Epidermal melanocyte (primary cell): ENCODE data around the gene ATP5PD.
A peak's percentile ranks its signal among the peaks of the same experiment; 100 is the strongest.

Experiments used
- DNase-seq: peaks from one replicate; pipeline ENCODE4 v3.0.0; 2011; ENCODE audit warnings: low spot score; ENCODE audit not compliant: insufficient read length

Gene ATP5PD

DNA sequence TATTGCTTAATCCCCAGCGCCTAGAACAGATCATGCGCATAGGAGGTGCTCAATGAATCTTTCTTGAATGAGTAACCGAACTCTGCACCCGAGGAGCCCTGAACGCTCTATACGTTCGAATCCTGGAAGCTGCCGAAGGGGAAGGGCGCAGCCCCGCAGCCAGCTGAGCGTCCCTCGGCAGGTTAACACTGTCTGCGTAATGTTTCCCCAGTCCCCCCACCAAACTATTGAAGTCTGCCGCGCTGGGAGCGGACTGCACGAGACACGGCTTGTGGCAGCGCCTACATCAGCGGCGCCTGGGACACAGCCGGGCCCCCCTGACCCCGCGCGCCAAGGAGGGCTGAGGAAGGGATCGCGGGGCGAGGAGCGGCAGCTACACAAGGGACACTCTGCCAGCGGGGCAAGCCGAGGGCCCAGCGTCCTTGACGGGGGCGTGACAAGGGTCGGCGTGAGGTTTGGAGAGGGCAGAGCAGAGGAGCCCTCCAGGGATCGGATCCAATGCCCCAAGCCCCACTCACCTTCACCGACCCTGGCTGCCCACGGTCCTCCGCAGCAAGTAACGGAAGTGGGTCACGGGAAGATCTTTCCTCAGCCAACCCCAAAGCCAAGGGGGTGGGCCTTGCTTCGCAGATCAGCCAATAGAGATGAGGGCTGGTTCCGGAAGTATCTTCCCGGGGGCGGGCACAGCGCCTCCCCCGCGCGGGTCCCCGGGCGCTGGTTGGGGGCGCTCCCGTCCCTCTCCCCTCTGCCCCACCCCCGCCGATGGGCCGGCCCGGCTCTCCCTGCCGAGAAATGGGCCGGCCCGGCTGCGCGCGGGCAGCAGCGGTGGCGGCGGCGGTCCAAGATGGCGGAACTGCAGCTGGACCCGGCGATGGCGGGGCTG is at the start of gene ATP5PD, which contains the start of gene KCTD2:
ATP5PD (minus strand) TSS at position 563 of the 883 bp plus-strand sequence. CDS start 4,319 bp downstream, outside the sequence.
KCTD2 (plus strand) TSS at position 819 of the 883 bp plus-strand sequence; CDS start at position 845, 26 bp downstream.
- peak; percentile 84 for DNase-seq

DNA sequence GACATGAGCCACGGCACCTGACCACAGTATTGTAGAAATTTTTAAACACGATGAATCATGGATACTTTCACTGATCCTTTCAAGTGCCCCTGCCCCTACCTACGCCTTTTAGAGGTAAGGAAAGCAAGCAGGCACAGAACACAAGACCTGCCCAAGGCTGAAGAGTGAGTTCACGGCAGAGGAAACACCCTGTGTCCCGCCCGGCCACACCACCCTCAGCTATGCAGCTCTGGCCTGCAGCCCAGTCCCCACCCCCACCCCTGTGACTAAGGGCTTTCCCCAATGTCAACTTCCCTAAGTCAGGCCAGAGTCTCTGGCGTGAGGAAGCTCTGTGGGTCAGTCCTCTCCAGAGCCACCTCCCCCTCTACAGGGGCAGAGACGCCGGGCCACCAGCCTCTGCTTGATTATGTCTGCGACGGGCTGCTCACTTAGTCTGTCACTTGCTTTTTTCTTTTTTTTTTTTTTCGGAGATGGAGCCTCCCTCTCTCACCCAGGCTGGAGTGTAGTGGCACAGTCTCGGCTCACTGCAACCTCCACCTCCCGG is 49.4 kb upstream of the ATP5PD start:
- DNase-seq = no peak

DNA sequence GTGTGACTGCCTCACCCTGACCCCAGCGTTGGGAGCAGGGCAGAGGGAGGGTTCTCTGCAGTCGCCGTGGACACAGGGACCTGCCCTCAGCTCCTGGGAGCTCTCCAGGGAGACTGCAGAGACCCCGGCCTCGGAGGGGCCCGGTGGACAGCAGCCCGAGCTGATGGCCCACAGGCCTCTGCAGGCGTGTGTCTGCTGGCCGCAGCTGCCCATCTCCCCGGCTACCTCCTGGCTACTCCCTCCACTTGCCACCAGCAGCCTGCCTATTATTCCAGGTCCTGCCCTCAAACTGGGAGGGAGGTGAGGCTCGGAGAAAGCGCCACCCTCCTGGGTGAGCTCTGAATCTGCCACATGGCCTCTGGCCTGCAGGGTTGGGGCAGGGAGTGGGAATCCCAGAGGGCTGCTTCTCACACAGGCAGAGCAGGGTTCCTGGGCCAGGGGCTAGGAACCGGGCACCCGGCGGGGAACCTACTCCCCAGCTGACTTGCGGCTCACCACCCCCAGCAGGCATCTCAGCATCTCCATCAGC is 48.2 kb upstream of the ATP5PD start:
- no peak for DNase-seq

DNA sequence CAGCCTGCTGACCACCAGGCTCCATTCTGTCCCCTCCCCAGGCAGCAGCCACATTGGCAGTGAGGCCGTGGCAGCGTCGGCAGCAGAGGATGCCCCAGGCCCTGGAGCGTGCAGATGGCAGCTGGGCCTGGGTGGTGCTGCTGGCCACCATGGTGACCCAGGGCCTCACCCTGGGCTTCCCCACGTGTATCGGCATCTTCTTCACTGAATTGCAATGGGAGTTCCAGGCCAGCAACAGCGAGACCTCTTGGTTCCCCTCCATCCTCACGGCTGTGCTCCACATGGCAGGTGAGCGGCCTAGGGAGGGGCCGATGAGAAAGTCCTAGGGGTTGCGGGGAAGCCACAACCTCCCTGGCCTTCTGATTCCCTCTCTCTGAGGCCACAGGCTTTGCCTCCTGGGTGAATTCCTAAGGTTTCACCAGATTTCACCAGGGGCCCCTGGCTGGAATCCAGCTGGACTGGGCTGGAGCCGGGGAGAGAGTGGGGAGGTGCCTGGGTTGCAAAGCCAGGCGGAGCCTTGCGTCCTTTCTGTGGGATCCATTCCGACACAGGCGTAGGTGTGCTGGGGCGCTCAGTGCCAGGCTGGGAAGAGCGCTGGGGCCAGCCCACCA is 46.9 kb upstream of the ATP5PD start:
- no peak for DNase-seq

DNA sequence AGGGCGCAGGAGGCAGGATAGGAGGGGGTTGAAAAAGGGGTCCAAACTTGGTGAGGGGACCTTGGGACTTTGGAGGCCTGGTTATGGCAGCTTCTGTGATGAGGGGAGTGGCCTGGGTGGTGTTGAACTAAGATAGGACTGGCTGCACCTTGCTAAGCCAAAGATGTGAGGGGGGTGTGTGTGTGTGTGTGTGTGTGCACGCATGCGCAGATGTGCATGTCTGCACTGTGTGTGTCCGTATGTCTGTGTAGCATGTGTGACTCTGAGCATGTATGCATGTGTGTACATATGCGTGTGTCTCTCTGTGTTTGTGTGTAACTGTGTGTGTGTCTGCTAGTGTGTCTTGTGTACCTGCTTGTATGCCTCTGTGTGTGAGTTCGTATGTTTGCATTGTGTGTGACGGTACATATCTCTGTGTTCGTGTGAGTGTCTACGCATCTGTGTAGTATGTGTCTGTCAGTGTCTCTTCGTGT is 45.1 kb upstream of the ATP5PD start:
- DNase-seq = no peak

DNA sequence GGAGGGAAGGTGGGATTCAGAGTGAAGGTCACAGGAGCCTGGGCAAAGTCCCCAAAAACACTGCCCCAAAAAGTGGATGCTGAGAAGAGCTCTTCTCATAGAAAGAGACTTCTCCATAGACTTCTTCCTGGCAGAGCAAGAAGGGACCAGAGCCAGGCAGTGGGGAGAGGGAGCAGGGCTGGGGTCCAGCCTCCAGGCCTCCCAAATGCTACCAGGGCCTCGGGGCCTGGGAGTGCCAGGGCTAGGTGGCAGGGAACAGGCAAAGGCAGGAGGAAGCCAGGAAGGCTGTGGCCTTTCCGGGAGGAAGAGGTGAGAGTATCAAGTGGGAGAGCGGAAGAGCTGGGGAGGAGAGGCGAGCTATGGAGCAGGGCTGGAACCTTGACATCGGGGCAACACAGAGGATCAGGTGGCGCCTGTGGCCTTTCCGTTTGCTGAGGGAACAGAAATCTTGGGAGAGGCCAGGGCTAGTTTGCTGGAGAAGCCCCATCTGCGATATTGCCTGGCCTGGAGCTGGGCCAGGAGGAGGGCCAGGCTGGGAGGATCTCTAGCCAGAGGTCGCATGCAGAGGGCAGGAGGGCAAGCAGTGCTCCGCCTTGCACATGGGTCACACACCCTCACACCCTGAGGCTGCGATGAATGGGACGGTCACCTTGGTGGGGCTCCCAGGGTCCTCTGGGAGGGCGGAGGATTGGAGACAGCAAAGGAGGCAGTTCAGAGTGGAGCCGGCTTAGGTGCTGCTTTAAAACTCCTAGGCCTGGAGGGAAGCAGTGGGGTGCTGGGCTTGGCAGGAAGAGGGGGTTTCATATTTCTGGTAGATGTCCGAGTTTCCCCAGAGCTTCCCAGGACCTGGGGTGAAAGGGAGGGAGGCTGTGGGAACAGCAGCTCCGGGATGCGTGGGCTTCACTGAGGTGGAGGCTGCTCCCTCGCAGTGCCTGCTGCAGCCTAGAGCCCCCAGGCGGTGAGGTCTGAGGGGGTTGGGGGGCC is 44.4 kb upstream of the ATP5PD start:
- DNase-seq = no peak

DNA sequence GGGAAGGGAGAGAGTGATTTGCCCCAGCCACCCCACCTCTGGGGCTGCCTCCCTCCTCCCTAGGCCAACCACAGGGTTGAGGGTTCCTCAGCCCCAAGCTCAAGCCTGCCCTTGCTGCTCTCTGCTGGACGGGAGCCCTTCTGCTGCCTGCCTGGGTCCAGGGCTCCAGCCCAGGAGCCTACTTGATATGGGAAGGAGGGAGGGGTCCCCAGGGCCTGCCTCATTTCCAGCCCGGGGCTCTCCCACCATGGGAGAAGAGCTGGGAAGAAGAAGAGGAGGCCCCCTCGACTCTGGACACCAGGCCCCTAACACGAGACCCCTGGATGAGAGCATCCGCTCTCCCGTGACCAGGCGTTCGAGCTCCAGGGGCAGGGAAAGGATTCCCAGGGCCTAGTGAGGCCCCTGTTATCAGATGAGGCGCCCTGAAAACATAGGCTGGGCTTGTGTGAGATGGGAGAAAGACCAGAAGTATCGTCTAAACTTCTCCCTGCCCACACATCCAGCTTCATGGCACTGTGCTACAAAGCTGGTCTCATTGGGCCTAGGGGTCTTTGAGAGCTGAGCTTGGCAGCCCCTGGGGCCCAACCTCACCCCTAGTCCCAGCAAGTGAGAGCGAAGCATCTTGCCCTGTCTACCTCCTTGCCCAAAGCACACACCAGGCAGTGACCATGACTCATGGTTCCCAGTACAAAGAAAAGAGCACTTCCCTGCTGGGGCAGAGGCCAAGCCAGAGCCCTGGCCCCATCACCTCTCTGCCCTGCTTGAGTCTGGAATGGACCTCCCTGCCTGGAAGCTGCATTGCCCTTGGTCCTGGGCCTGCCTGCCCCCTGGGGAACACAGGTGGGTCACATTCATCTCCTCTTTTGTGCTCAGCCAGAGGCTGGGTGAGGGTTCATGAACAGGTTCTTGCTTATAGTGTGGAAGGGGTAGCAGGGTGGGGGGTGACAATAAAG is 42.0 kb upstream of the ATP5PD start:
- DNase-seq = no peak

DNA sequence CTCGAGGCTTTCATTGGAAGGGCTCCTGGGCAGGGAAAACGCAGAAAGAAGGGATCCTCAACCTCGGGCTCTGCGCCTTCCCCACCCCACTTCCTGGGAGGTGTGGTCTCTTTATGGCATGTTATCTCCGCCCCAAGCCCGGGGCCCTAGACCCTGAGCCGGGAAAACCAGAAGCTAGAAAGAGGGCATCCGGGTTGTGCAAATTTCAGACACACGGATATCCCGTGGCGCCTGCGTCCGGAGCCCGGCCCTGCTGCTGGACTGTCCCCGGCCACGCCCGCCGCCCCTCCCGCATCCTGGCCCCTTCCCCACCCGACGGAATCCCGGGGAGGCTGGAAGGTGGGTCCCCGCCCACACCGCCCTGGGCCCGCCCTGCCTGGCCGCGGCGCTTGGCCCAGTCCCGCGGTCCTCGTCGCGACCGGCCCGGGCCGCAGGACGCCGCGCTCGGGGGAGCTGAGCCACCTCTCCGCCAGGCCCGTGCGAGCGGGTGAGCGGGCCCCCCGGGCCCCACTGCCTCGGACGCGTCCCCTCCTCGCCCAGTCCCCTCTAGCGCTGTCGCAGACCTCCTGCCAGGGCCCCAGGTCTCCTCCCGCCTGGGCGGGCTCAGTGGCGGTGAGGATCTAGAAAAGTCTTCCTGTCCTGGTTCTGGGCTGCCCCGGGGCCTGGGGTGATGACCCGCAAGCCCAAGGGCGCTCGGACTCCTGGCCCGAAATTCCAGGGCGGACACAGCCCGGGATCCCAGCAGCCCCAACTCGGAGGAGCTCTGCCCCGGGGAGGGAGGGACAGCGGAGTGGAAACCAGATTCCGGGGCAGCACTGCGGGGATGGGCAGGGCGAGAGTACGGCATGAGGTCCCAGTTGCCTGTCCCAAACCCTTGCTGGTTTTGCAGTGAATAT is 41.0 kb upstream of the ATP5PD start, which contains the start of gene SLC16A5:
SLC16A5 (plus strand) TSS at position 397 of the 896 bp plus-strand sequence. CDS start 5,683 bp downstream, outside the sequence.
- DNase-seq = peak; percentile 95

DNA sequence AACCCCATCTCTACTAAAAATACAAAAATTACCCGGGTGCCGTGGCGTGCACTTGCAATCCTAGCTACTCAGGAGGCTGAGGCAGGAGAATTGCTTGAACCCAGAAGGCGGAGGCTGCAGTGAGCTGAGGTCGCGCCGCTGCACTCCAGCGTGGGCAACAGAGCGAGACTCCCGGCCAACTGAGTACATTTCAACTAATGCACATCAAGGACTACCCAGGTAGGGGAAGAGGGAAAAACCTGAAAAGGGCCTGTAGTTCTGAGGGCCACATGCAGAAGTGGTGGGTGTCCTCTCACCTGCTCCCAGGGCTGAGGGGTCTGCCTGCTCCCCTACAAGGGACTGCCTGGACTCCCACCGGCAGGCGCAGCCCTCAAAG is 40.4 kb upstream of the ATP5PD start:
- DNase-seq = no peak

DNA sequence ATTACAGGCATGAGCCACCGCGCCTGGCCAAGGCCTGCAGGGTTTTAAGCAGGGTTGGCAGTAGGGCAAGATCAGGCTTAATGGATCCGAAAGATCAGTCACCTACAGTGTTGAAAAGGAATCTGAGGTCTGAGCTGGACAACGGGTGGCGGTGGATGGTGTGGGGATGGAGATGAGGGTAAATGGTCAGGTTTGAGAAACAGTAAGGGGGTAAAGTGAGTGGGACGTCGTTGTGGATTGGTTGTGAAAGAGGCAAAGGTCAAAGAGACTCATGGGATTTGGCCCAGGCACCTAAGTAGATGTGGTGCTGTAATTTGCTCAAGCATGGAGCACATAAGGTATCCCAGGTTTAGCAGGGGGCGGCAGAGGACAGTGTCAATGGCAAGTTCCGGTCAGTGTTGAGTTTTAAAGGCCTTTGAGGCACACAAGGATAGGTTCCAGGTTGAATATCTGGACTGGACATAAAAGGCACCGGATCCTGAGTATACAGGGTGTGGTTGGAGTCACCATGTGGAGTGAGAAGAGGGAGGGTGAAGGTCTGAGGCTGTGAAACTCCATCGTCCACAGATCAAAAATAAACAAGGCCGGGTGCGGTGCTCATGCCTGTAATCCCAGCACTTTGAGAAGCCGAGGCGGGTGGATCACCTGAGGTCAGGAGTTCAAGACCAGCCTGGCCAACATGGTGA is 39.9 kb upstream of the ATP5PD start:
- no peak for DNase-seq

DNA sequence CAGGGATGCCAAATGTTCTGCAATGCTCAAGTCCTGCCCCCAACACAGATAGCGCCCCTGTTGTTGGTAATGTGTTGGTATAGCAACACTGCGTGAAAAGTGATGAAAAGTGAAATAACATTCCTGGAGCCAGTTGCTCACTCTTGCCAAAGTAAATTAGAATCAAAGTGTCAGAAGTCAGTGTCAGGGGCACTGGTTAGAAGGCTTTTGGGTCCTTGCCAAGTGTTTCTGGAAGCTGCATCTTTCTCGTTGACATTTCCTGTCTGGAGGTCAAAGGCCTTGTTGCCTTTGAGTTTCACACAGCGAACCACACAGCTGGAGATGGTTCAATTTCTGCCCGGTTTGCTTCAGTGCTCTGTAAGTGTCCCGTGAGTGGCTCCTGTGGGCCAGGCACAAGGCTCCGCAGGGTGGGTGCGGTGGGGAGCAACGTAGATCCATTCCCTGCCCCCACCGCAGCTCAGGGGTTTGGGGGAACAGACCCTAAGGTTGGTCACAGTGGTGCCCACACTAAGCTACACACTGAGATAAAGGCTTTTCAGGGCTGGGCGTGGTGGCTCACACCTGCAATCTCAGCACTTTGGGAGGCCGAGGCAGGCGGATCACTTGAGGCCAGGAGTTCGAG is 37.4 kb upstream of the ATP5PD start:
- peak; percentile 9 for DNase-seq

DNA sequence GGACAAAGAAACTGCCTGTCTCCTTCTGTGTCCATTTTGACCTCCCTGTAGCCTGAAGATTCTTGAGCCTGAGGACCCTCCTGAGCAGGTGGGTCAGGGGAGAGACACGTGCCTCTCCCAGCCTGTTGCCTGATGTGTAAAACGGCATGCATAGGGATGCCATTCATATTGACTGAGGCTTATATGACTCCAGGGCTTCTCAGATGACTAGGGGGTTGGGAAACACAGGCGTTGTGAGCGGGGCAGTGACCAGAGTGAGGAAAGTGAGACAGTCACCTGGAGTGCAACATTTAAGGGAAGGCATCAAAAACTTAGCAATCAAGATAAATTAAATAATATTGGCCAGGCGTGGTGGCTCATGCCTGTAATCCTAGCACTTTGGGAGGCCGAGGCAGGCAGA is 35.9 kb upstream of the ATP5PD start:
- peak; percentile 3 for DNase-seq

DNA sequence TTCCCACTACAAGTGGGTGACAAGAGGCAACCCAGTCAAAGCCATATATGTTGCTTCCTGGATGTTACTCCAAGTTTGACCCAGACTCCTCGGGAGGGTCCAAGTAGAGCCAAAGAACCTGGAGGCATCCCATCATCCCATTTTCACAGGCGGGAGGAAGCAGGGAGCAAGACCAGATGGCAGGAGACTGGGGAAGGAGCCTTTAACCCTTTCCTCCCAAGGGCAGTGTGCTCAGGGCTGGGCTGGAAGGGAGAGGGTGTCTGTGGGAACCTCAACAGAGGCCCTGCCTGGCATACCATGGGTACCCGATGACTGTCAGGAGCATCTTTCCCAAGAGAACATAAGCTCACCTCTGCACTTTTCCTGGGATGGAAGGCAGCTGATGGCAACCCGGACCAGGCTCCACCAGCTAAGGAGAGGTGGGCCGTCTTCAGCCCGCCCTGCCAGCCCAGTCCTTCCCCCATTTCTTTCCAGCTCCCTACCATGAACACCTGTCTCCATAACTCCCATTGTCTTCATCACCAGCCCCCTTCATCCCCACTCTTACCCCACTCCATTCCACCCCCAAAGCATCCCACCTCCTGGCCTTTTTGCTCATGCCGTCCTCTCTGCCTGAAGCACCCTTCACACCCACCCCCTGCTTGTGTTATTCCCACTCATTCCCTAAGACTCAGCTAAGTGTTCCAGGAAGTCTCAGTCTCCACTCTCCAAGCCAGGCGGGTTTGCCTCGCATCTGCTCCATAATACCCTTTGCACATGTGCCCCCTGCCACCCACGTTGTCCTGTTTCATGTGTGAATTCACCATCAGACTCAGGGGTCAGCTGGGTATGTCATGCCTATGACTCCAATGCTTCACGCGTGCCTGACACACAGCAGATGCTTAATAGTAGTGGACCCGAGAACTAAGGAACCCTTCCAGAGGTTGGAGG is 35.1 kb upstream of the ATP5PD start:
- peak; percentile 11 for DNase-seq

DNA sequence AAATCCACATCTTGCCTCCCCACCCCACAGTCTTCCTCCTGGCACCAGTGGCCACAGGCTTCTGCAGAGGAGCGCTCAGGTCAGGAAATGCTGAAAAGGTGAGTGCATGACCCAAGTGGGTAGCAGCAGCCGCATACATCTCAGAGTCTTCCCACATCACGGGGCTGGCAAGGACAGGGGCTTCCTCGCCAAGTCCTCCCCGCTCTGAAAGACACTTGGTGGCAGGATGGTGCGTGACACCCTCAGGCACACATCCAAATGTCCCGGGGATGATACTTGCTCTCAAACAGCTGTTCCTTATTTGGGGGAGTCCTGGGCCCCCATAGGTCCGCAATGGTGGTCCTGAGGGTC is 32.2 kb upstream of the ATP5PD start:
- no peak for DNase-seq

DNA sequence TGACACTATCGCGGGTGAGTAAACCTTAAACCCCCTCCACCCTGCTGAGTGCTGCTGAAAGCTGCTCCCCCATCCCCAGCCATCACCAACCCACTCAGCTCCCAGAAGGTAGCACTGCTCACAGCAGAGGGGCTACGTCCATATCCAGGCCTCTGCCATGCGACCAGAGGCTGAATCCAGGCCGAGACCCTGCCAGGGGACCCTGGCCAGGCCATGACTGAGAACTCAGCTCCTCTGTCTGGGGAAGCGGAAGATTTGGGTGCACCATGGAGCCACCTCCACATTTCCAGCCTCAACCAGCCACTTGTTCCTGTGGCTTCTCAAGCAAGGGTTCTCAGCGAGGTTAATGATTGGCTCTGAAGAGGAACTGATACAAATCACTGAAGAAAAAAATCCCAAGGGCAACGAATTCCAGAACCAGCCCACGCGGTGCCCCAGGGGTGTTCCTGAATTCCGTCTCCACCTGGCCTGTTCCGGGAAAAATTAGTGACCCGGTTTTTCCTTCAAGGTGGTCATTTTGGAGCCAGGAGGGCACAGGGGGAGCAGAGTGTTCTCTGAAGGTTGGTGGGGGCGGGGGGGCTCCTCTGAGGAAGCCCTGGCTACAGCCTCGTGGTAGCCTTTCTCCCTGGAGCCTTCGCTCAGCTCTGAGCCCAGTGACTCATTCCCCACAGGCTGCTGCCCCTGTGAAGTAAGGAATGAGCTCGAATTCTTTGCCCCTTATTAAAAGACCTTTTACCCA is 31.7 kb upstream of the ATP5PD start:
- DNase-seq = peak; percentile 45
